GM12891 (cell line): ENCODE results near the gene TEX19.

ENCODE experiments used
- PAX5 ChIP-seq: IDR thresholded peaks from 2 replicates; pipeline ENCODE4 v1.6.1; 2011; ENCODE audit warnings: low read length, moderate library complexity, mild to moderate bottlenecking; ENCODE audit not compliant: insufficient read depth, severe bottlenecking
- POLR2A ChIP-seq: IDR thresholded peaks from 2 replicates; pipeline ENCODE4 v1.6.1; 2011; ENCODE audit warnings: low read depth, low read length, control low read depth
- POLR2AphosphoS5 ChIP-seq: IDR thresholded peaks from 2 replicates; pipeline ENCODE4 v1.6.1; 2011; ENCODE audit warnings: low read depth, low read length, control low read depth
- POU2F2 ChIP-seq: IDR thresholded peaks from 2 replicates; pipeline ENCODE4 v1.6.1; 2011; ENCODE audit warnings: low read depth, mild to moderate bottlenecking, control low read depth, low read length, moderate library complexity
- SPI1 ChIP-seq: IDR thresholded peaks from 2 replicates; pipeline ENCODE4 v1.6.1; 2011; ENCODE audit warnings: low read depth, low read length, control low read depth
- TAF1 ChIP-seq: IDR thresholded peaks from 2 replicates; pipeline ENCODE4 v1.6.1; 2011; ENCODE audit warnings: low read depth, low read length, control low read depth

- no peak for TF ChIP-seq POLR2A
- TF ChIP-seq POLR2AphosphoS5: no peak
- TF ChIP-seq TAF1: no peak
- no peak for TF ChIP-seq PAX5
- no peak for TF ChIP-seq SPI1
- no peak for TF ChIP-seq POU2F2
Measured at GRCh38 chr17:82333279-82334171, 25.5 kb upstream of the TEX19 start, which contains the start of gene SECTM1.
